Measurements from ENCODE around the gene C6orf15. TPM values are rescaled to one million over a fixed set of nuclear protein-coding genes. Genes with fewer than 3 reads are reported as not detected.

Gene C6orf15
- total and polyA plus RNA-seq, 2 donors (not counting 3 experiments of a cell fraction or from before 2014, with no cell fraction given) = not detected

GRCh38 chr6:31161216-31162126, 49.1 kb upstream of the C6orf15 start:
- no peak for DNase-seq (ENCODE audit: low read depth, low spot score)

More at GRCh38 chr6:31161216-31162126, 49.1 kb upstream of the C6orf15 start:
- Histone ChIP-seq H3K9me3 (replicated peaks; ENCODE audit: control insufficient read depth, insufficient read depth, low read length) (no peaks in the 10 kb centered on the region), H3K36me3 (ENCODE audit: control insufficient read depth in 2 of 2, extremely low read depth in 1 of 2, insufficient read depth in 2 of 2, low read length in 2 of 2) (no peaks in the 10 kb centered on the region), H3K9ac (replicated peaks; ENCODE audit: extremely low read depth, insufficient read depth, low read length) (no peak overlapping the region), H3K4me3 (replicated peaks in 1 of 3; ENCODE audit: insufficient read depth in 1 of 3, low read depth in 1 of 3, low read length in 3 of 3) (no peak overlapping the region), H3K79me2 (ENCODE audit: control insufficient read depth, insufficient read depth, low read length) (peaks cover 15% of the 10 kb centered on the region), H3K9me1 (replicated peaks; ENCODE audit: control insufficient read depth, extremely low read depth, insufficient read depth, low read length) (no peaks in the 10 kb centered on the region), H3K4me2 (ENCODE audit: insufficient read depth, low read length) (no peak overlapping the region), H3K27me3 (ENCODE audit: control insufficient read depth in 2 of 2, insufficient read depth in 2 of 2, low read length in 2 of 2) (no peaks in the 10 kb centered on the region), H3K4me1 (ENCODE audit: control insufficient read depth, extremely low read depth, insufficient read depth, low read length) (peaks cover 12% of the 10 kb centered on the region), H4K20me1 (replicated peaks; ENCODE audit: control insufficient read depth, extremely low read depth, insufficient read depth, low read length) (no peaks in the 10 kb centered on the region), H3K27ac (ENCODE audit: insufficient read depth, low read depth, low read length) (no peak overlapping the region), H2AFZ (ENCODE audit: low read depth, low read length) (no peak overlapping the region)
- TF ChIP-seq MYC (IDR thresholded peaks at IDR 0.05; ENCODE audit: low read depth, low read length) (no peak), CTCF (IDR thresholded peaks at IDR 0.05; ENCODE audit: extremely low read depth in 1 of 2, insufficient read depth in 1 of 2, low read depth in 1 of 2, low read length in 2 of 2) (no peak), JUN (IDR thresholded peaks at IDR 0.05; ENCODE audit: borderline replicate concordance, insufficient read depth, insufficient read length, low read depth) (no peak), GATA2 (IDR thresholded peaks at IDR 0.05; ENCODE audit: insufficient read depth, insufficient read length, low read depth, low read length) (no peak), POLR2AphosphoS5 (IDR thresholded peaks at IDR 0.05; ENCODE audit: insufficient read depth, low read depth, low read length) (no peak), POLR2A (IDR thresholded peaks at IDR 0.05; ENCODE audit: low read depth, low read length) (no peak), FOS (IDR thresholded peaks at IDR 0.05; ENCODE audit: borderline replicate concordance, insufficient read depth, low read length) (no peak), EZH2 (IDR thresholded peaks at IDR 0.05; ENCODE audit: borderline replicate concordance, low read depth, low read length, severe bottlenecking) (no peak)
- TF ChIP-seq, protein P1, sequence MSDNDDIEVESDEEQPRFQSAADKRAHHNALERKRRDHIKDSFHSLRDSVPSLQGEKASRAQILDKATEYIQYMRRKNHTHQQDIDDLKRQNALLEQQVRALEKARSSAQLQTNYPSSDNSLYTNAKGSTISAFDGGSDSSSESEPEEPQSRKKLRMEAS (IDR thresholded peaks at IDR 0.05; ENCODE audit: insufficient read depth, insufficient read length) = no peak
- no TSS peak for BruUV-seq (replicated peaks)
- intact Hi-C loops (cut with micrococcal nuclease) (no loop called here), dilution Hi-C loops (cut with MboI; ENCODE audit: extremely low pct_ligation_motif_present, low sequenced_read_pairs) (no loop called here)
- POLR2A ChIA-PET = interaction anchor here (0.7 kb wide), 1 partner anchor 25 kb away, joined by 4 read pairs; no protein-coding TSS in a partner anchor
- CTCF ChIA-PET = no interaction called here
- FAIRE-seq = no peak

Data from endothelial cell of umbilical vein (primary cell).